ENCODE measurements around the gene GUK1. TPM values are rescaled to one million over a fixed set of nuclear protein-coding genes. Genes with fewer than 3 reads are reported as not detected.
A peak's percentile ranks its signal among the peaks of the same experiment; 100 is the strongest.

GUK1 gene
- total RNA-seq, 1 donor from 2014 or later, result 220 TPM

DNA sequence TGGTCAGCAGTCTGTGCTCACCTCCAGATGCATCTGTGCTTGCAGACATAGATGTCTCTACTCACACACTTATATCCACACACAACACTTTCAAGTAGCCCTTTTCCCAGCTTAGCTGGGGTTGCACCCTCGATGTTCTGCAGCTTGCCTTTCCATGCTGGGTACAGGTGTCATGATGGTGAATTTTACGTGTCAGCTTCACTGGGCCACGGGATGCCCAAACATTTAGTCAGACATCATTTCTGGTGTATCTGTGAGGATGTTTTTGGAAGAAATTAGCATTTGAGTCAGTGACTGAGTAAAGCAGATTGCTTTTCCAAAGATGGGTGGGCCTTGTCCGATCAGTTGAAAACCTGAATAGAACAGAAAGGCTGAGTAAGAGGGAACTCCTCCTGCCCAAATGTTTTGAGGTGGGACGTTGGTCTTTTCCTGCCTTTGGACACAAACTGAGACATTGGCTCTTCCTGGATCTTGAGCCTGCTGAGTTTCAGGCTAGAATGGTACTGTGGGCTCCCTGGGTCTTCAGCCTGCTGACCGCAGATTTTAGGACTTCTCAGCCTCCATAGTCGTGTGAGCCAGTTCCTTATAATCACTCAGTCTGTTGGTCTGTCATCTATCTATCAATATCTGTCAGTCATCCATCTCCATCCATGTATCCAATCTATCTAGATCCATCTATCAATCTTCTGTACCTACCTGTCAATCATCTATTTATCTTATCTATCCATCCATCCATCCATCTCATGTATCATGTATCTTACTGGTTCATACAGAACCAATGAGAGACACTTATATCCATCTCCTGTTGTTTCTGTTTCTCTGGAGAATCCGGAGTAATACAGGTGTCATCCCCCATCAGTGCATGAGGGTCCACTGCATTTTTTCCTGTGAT, 55.1 kb downstream of the GUK1 start:
- peak; percentile 60 for DNase-seq (ENCODE audit: low spot score)

DNA sequence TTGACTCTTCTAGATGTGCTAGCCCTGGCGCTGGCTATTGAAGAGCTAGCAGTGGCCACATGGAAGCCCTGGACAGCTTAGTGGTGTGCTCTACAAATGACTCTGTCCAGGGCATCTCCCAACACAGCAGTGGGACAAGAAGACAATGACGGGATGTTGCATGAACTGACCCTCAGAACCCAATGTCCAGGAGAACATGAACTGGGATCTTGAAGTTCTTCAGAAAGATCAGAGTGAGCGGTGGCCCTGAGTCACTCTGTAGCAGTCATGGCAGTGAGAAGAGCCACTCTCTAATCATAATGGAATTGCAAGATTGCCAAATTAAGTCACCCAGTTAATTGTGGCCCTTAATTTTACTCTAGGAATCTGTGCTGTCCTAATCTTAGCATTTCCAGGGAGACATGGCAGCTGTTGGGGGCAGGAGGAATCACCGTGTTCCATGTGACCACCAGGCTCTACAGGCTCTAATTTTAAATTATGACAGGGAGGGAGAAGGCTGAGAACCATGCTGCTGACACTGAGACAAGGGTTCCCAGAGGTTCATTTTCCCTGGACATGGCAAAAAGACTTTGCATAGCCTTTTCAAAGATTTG, 57.6 kb downstream of the GUK1 start:
- DNase-seq (ENCODE audit: low spot score), result peak; percentile 41

Small RNA genes lying within 50 kb of the gene (microRNA-seq; reads per million reads assigned to microRNA genes)
- gene MIR3620 (ENCODE audit: borderline number of aligned reads), result 2.2 reads per million

Other genes starting within 250 kb of the GUK1 start
- gene WNT9A, start 192.3 kb upstream of the GUK1 start, total RNA-seq, result 1.3 TPM
- not detected for gene WNT3A, start 133.3 kb upstream of the GUK1 start, total RNA-seq
- gene ARF1, start 57.6 kb upstream of the GUK1 start, total RNA-seq, result 352 TPM
- 5.6 TPM for gene C1orf35, start 37.0 kb upstream of the GUK1 start, total RNA-seq
- gene MRPL55, start 31.0 kb upstream of the GUK1 start, total RNA-seq, result 38.9 TPM
- 2.6 TPM for gene GJC2, start 9.7 kb downstream of the GUK1 start, total RNA-seq
- gene IBA57, start 25.5 kb downstream of the GUK1 start, total RNA-seq, result 7.5 TPM
- 3.7 TPM for gene OBSCN, start 67.8 kb downstream of the GUK1 start, total RNA-seq

All from mesenteric fat pad (tissue), 1 donor.